Activated T-helper 17 cell treated with anti-CD3 and anti-CD28 coated beads, Interleukin-2, amount 50 U/mL, for 72 hours (primary cell): Measurements from ENCODE around the gene TTLL10. TPM values are rescaled to one million over a fixed set of nuclear protein-coding genes. Genes with fewer than 3 reads are reported as not detected.

Experiments
- ATAC-seq: fragments of 150-1000 bp; cut with Tn5 transposase; replicated peaks from 2 replicates; pipeline ENCODE4 v1.10.0; 2021; ENCODE audit warnings: mild to moderate bottlenecking, moderate library complexity
- H3K27ac Mint-ChIP-seq: one replicate; pipeline ENCODE4 v1.8.0; 2022; ENCODE audit warnings: mixed read lengths
- H3K27me3 Mint-ChIP-seq: one replicate; pipeline ENCODE4 v1.8.0; 2022; ENCODE audit warnings: mixed read lengths
- H3K36me3 Mint-ChIP-seq: one replicate; pipeline ENCODE4 v1.8.0; 2022; ENCODE audit warnings: low read depth, mild to moderate bottlenecking, mixed read lengths
- H3K4me1 Mint-ChIP-seq: one replicate; pipeline ENCODE4 v1.8.0; 2022; ENCODE audit warnings: mixed read lengths
- H3K4me3 Mint-ChIP-seq: one replicate; pipeline ENCODE4 v1.8.0; 2022; ENCODE audit warnings: mild to moderate bottlenecking, mixed read lengths
- H3K9me3 Mint-ChIP-seq: one replicate; pipeline ENCODE4 v1.8.0; 2022; ENCODE audit warnings: mixed read lengths
- total RNA-seq, 2 donors: library from RNA; stranded (reverse); gene quantifications; one replicate each; pipeline ENCODE4 v1.2.3, GENCODE V29; 2022

TTLL10 gene
- total RNA-seq, 2 donors from 2014 or later, result 0.11 TPM; not detected in 1

GRCh38 chr1:1179346-1179982 is 5.8 kb downstream of the TTLL10 start:
- peaks cover 6% of the 10 kb centered on the region for H3K4me1 Mint-ChIP-seq
- H3K36me3 Mint-ChIP-seq, result no peaks in the 10 kb centered on the region
- no peak overlapping the region for H3K27ac Mint-ChIP-seq
- no peaks in the 10 kb centered on the region for H3K9me3 Mint-ChIP-seq
- H3K4me3 Mint-ChIP-seq, result no peak overlapping the region
- no peaks in the 10 kb centered on the region for H3K27me3 Mint-ChIP-seq
- ATAC-seq, result no peak

GRCh38 chr1:1179983-1180861 is 6.5 kb downstream of the TTLL10 start:
- no peak for ATAC-seq
- Mint-ChIP-seq H3K4me1 (peaks cover 6% of the 10 kb centered on the region), H3K27ac (no peak overlapping the region), H3K4me3 (no peak overlapping the region), H3K9me3 (no peaks in the 10 kb centered on the region), H3K27me3 (no peaks in the 10 kb centered on the region), H3K36me3 (no peaks in the 10 kb centered on the region)

- Mint-ChIP-seq H3K9me3 (no peaks in the 10 kb centered on the region), H3K4me1 (peaks cover 6% of the 10 kb centered on the region), H3K36me3 (no peaks in the 10 kb centered on the region), H3K27ac (no peak overlapping the region), H3K27me3 (no peaks in the 10 kb centered on the region), H3K4me3 (no peak overlapping the region)
- no peak for ATAC-seq
Observed at GRCh38 chr1:1181129-1181937, 7.7 kb downstream of the TTLL10 start.

- no peak for ATAC-seq
- Mint-ChIP-seq H3K9me3 (no peaks in the 10 kb centered on the region), H3K36me3 (no peaks in the 10 kb centered on the region), H3K4me3 (no peak overlapping the region), H3K27ac (no peak overlapping the region), H3K4me1 (peaks cover 3% of the 10 kb centered on the region), H3K27me3 (no peaks in the 10 kb centered on the region)
Observed at GRCh38 chr1:1181938-1182410, 8.3 kb downstream of the TTLL10 start.

- no peaks in the 10 kb centered on the region for H3K4me1 Mint-ChIP-seq
- no peaks in the 10 kb centered on the region for H3K9me3 Mint-ChIP-seq
- no peak overlapping the region for H3K4me3 Mint-ChIP-seq
- no peak for ATAC-seq
- H3K27me3 Mint-ChIP-seq, result no peaks in the 10 kb centered on the region
- H3K27ac Mint-ChIP-seq, result no peak overlapping the region
- no peaks in the 10 kb centered on the region for H3K36me3 Mint-ChIP-seq
Observed at GRCh38 chr1:1182491-1183220, 9.0 kb downstream of the TTLL10 start.

- no peak overlapping the region for H3K4me3 Mint-ChIP-seq
- ATAC-seq, result no peak
- no peaks in the 10 kb centered on the region for H3K4me1 Mint-ChIP-seq
- no peaks in the 10 kb centered on the region for H3K27me3 Mint-ChIP-seq
- peak overlapping the region; percentile 46 for H3K27ac Mint-ChIP-seq
- H3K36me3 Mint-ChIP-seq, result no peaks in the 10 kb centered on the region
- no peaks in the 10 kb centered on the region for H3K9me3 Mint-ChIP-seq
Observed at GRCh38 chr1:1183221-1183747, 9.6 kb downstream of the TTLL10 start.

GRCh38 chr1:1183833-1184775 is 10.4 kb downstream of the TTLL10 start:
- Mint-ChIP-seq H3K27me3 (no peaks in the 10 kb centered on the region), H3K4me1 (no peaks in the 10 kb centered on the region), H3K9me3 (no peaks in the 10 kb centered on the region), H3K27ac (peak overlapping the region; percentile 46), H3K4me3 (no peak overlapping the region), H3K36me3 (no peaks in the 10 kb centered on the region)
- no peak for ATAC-seq

GRCh38 chr1:1185101-1185765 is 11.6 kb downstream of the TTLL10 start:
- Mint-ChIP-seq H3K36me3 (no peaks in the 10 kb centered on the region), H3K27ac (no peak overlapping the region), H3K27me3 (no peaks in the 10 kb centered on the region), H3K9me3 (no peaks in the 10 kb centered on the region), H3K4me1 (no peaks in the 10 kb centered on the region), H3K4me3 (no peak overlapping the region)
- no peak for ATAC-seq

- Mint-ChIP-seq H3K4me3 (no peak overlapping the region), H3K27me3 (no peaks in the 10 kb centered on the region), H3K4me1 (no peaks in the 10 kb centered on the region), H3K36me3 (no peaks in the 10 kb centered on the region), H3K9me3 (no peaks in the 10 kb centered on the region), H3K27ac (no peak overlapping the region)
- ATAC-seq, result no peak
Observed at GRCh38 chr1:1187938-1188337, 14.3 kb downstream of the TTLL10 start.

GRCh38 chr1:1189111-1189510 is 15.4 kb downstream of the TTLL10 start:
- no peak for ATAC-seq
- Mint-ChIP-seq H3K27me3 (no peaks in the 10 kb centered on the region), H3K4me1 (no peaks in the 10 kb centered on the region), H3K36me3 (no peaks in the 10 kb centered on the region), H3K27ac (no peak overlapping the region), H3K4me3 (no peak overlapping the region), H3K9me3 (no peaks in the 10 kb centered on the region)

GRCh38 chr1:1191734-1192133 is 18.1 kb downstream of the TTLL10 start:
- Mint-ChIP-seq H3K36me3 (no peaks in the 10 kb centered on the region), H3K9me3 (no peaks in the 10 kb centered on the region), H3K27me3 (no peaks in the 10 kb centered on the region), H3K27ac (peak overlapping the region; percentile 5), H3K4me3 (no peak overlapping the region), H3K4me1 (peaks cover 10% of the 10 kb centered on the region)
- no peak for ATAC-seq

GRCh38 chr1:1194723-1195122 is 21.0 kb downstream of the TTLL10 start:
- ATAC-seq, result no peak

More at GRCh38 chr1:1194723-1195122, 21.0 kb downstream of the TTLL10 start:
- Mint-ChIP-seq H3K4me3 (peak overlapping the region; percentile 13), H3K36me3 (no peaks in the 10 kb centered on the region), H3K27me3 (no peaks in the 10 kb centered on the region), H3K4me1 (peaks cover 10% of the 10 kb centered on the region), H3K27ac (peak overlapping the region; percentile 61), H3K9me3 (no peaks in the 10 kb centered on the region)
